Neuron (in vitro differentiated cells): ENCODE data around the gene EFNA1.
"Not testable (repeated sequence)": the region's sequence is repeated elsewhere in the genome, so short reads cannot be mapped to it uniquely, and the experiment has no call there.

Source experiments
- H2AFZ ChIP-seq: one replicate; pipeline ENCODE4 v1.6.1; 2013; ENCODE audit warnings: low read depth, mild to moderate bottlenecking, inconsistent platforms, low read length, moderate library complexity
- H3K27me3 ChIP-seq: one replicate; pipeline ENCODE4 v1.6.1; 2013; ENCODE audit warnings: low read length; ENCODE audit not compliant: insufficient read depth
- H3K36me3 ChIP-seq: one replicate; pipeline ENCODE4 v1.6.1; 2013; ENCODE audit warnings: low read length; ENCODE audit not compliant: insufficient read depth
- H3K4me1 ChIP-seq: one replicate; pipeline ENCODE4 v1.6.1; 2013; ENCODE audit warnings: low read length; ENCODE audit not compliant: insufficient read depth
- H3K4me3 ChIP-seq: 2 replicates; pipeline ENCODE4 v1.5.1; 2013; ENCODE audit warnings: mild to moderate bottlenecking, low read length, moderate library complexity
- H3K9me3 ChIP-seq: one replicate; pipeline ENCODE4 v1.6.1; 2013; ENCODE audit warnings: low read length

The EFNA1 gene

DNA sequence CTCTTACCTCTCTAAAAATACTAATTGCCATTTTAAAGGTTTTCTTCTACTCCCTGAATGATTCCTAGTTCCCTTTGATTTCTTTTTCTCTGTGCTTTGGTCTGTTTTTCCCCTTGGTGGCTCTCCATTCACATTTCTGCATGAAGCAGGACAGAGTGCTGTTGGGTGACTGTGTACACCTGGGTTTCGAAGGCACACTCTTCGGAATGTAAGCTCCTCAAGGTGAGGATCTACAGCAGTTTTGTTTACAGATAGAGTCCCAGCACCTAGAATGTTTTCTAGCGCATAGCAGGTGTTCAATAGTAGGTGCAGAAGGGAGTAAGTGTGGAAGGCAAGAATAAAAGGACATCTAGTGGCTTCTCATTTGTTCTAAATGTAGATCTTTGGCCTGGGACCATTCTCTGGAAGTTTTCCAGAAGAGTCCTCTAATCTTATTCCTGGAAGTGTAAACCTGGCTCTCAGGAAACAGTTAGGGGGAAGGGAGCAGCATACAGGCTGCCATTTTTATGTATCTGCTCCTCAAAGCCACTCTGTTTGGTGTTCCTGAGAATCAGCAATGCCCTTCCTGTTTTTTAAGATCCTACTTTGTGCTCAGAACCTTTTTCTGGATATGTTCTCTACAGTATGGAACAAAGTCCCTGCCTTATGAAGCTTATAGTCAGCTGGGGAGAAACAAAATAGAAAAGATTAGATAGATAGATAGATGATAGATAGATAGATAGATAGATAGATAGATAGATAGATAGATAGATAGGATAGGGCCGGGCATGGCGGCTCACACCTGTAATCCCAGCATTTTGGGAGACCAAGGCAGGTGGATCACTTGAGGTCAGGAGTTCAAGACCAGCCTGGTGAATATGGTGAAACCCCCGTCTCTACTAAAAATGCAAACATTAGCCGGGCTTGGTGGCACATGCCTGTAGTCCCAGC, 22.8 kb upstream of the EFNA1 start:
- Histone ChIP-seq H3K4me3 (no peak overlapping the region), H3K27me3 (peaks cover 23% of the 10 kb centered on the region), H3K36me3 (no peaks in the 10 kb centered on the region), H3K4me1 (no peaks in the 10 kb centered on the region), H3K9me3 (no peaks in the 10 kb centered on the region), H2AFZ (no peak overlapping the region)

DNA sequence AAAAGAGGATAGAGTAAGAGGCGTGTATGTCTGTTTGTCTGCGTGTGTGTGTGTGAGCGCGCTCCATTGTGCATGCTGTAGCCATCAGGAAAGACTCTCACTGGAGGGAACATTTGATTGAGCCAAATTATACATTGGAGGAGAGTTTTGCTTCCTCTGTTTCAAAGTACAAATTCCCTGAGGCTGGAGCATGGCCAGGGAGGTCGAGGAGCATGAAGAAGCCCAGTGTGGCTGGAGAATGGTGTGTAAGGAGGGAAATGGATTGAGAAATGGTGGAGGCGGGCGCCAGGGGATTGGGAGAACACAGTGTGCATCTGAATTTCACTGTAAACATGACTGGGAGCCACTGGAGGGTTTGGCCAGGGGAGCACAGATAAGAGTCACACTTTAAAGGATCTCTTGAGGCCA, 22.1 kb upstream of the EFNA1 start:
- H3K9me3 ChIP-seq, result no peaks in the 10 kb centered on the region
- no peak overlapping the region for H2AFZ ChIP-seq
- H3K27me3 ChIP-seq, result peaks cover 26% of the 10 kb centered on the region
- no peaks in the 10 kb centered on the region for H3K36me3 ChIP-seq
- H3K4me3 ChIP-seq, result no peak overlapping the region
- peaks cover 3% of the 10 kb centered on the region for H3K4me1 ChIP-seq

DNA sequence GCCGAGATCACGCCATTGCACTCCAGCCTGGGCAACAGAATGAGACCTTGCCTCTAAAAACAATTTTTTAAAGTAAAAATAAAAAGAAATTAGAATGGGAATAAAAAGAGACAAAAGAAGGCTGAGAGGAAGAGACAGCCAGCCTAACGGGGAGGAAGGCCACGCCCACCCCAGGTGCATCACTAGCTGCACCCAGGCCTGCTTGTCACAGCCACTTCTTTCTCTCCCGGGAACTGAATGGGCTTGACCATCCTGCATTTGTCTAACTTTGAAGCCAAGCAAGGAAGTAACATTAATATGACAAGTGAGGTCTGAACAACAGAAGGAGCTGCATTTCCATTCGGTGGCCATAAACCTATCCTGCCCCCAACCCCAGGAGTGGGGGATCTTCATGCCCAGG, 20.8 kb upstream of the EFNA1 start:
- H3K4me1 ChIP-seq, result peaks cover 7% of the 10 kb centered on the region
- no peak overlapping the region for H2AFZ ChIP-seq
- peaks cover 26% of the 10 kb centered on the region for H3K27me3 ChIP-seq
- H3K9me3 ChIP-seq, result no peaks in the 10 kb centered on the region
- H3K4me3 ChIP-seq, result no peak overlapping the region
- H3K36me3 ChIP-seq, result no peaks in the 10 kb centered on the region

DNA sequence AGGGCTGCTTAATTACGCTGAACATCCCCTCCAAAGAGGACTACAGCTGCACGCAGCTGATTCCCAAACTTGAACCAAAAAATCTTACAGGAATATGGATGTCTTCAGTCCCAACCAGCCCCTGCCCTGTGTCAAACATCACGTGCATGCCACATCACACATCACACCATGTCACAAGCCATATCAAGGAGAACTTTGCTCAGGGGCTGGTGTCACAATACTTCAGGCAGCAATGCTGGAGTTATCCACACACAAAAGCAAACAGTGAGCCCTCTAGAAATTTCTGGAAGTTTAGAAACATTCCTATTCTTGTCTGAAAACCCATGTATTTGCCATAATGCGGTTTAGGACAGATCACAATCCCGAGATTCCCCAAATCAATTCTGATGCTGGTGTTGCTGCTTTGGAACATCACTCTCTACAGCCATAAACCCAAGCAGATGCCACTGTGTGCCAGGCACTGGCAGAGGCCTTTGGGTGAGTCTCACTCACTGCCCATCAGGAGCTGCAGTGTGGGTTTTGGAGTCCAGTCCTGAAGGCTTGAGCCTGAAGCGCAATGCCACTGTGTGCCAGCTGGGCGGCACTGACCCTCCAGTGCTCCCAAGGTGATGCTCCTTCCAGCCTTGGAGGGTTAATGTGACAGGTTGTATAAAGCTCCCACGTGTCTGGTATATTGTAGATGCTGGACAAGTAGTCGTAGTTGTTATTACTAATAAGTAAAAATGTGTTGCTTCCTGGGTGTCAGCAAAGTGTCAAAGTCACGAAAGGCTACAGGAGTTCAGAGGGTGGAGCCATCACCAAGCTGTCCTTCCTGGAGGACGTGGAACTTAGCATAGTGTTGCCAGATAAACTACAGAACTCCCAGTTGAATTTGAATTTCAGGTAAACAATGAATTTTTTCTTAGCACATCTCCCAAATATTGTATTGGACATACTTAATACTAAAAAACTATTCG, 20.1 kb upstream of the EFNA1 start:
- Histone ChIP-seq H3K4me1 (peaks cover 7% of the 10 kb centered on the region), H3K4me3 (no peak overlapping the region), H3K9me3 (no peaks in the 10 kb centered on the region), H3K27me3 (peaks cover 28% of the 10 kb centered on the region), H2AFZ (no peak overlapping the region), H3K36me3 (no peaks in the 10 kb centered on the region)

DNA sequence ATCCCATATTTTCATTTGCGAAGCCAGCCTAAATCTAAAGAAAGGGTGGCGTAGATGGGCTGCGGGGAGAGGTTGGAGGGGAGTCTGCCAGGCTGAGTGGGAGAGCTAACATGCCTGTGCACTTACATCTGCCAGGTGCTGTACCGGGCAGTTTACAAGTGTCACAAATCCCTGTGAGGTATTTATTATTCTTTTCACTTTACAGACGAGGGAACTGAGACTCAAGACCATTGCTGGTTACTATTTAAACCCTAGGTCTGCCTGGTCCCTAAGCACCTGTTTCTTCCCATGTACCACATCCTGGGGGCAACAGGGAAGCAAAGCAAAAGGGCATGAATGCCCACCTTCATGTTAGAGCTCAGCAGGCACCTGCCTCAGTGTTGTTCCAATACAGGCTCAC, 19.4 kb upstream of the EFNA1 start:
- no peaks in the 10 kb centered on the region for H3K9me3 ChIP-seq
- no peak overlapping the region for H2AFZ ChIP-seq
- H3K4me1 ChIP-seq, result peaks cover 7% of the 10 kb centered on the region
- no peaks in the 10 kb centered on the region for H3K36me3 ChIP-seq
- H3K4me3 ChIP-seq, result no peak overlapping the region
- H3K27me3 ChIP-seq, result peaks cover 28% of the 10 kb centered on the region

DNA sequence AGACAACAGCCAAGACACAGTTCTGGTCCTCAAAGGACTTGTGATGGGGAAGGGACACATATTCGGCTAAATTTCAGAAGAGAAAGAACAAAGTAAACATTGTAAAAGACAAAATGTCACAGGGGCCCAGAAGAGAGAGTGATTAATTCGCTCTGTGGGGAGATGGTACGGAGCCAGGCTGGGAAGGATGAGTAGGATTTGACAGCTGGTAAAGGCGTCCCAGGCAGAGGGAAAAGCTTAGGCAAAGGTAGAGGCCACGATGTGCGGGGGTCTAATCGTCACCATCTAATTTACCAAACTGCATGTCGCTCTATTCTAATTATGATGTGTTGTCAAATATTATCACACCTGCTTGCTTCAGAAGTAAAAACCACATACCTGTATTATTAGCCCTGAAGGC, 17.3 kb upstream of the EFNA1 start:
- peaks cover 35% of the 10 kb centered on the region for H3K27me3 ChIP-seq
- no peak overlapping the region for H3K4me3 ChIP-seq
- no peaks in the 10 kb centered on the region for H3K9me3 ChIP-seq
- H3K36me3 ChIP-seq, result no peaks in the 10 kb centered on the region
- H2AFZ ChIP-seq, result no peak overlapping the region
- H3K4me1 ChIP-seq, result peaks cover 7% of the 10 kb centered on the region

DNA sequence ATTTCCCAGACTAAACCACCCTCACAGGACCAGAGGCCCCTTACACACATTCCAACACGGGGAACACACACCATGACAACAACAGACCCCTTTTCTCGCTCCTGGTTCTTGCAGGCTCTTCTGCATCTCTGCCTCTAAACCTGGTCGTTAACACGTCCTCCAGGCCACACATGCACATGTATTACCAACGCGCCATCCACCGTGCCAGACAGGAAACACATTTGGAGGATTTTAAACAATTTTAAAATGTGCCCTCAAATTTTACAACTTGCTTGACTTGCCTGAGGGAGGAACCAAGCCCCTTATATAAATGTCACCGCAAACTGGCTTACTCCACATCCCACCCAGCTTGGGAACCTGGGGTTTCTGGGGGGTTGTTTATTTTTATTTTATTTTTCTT, 16.9 kb upstream of the EFNA1 start:
- Histone ChIP-seq H3K9me3 (no peaks in the 10 kb centered on the region), H3K4me1 (peaks cover 7% of the 10 kb centered on the region), H3K27me3 (peaks cover 37% of the 10 kb centered on the region), H3K4me3 (no peak overlapping the region), H2AFZ (no peak overlapping the region), H3K36me3 (no peaks in the 10 kb centered on the region)

DNA sequence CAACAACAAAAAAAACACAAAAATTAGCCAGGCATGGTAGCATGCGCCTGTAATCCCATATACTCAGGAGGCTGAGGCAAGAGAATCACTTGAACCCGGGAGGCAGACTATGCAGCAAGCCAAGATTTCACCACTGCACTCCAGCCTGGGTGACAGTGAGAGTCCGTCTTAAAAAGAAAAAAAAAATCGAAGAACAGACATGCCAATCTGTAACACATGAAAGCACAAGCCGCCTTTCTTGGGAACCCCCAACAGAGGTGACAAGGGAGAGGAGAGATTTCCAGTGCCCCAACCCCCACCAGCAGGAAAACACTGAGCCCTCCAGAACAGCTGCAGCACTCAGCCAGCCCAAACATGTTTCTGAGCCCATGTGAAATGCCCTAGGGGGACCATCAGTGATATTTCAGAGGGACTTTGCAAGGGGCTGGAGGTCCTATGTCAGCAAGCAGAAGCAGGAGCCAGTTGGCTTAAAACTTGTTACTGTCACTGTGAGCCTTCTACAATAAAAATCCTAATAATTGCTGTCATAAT, 14.2 kb upstream of the EFNA1 start:
- H3K4me3 ChIP-seq, result no peak overlapping the region
- H3K27me3 ChIP-seq, result peaks cover 31% of the 10 kb centered on the region
- H3K4me1 ChIP-seq, result peaks cover 7% of the 10 kb centered on the region
- H2AFZ ChIP-seq, result no peak overlapping the region
- H3K9me3 ChIP-seq, result no peaks in the 10 kb centered on the region
- H3K36me3 ChIP-seq, result no peaks in the 10 kb centered on the region

DNA sequence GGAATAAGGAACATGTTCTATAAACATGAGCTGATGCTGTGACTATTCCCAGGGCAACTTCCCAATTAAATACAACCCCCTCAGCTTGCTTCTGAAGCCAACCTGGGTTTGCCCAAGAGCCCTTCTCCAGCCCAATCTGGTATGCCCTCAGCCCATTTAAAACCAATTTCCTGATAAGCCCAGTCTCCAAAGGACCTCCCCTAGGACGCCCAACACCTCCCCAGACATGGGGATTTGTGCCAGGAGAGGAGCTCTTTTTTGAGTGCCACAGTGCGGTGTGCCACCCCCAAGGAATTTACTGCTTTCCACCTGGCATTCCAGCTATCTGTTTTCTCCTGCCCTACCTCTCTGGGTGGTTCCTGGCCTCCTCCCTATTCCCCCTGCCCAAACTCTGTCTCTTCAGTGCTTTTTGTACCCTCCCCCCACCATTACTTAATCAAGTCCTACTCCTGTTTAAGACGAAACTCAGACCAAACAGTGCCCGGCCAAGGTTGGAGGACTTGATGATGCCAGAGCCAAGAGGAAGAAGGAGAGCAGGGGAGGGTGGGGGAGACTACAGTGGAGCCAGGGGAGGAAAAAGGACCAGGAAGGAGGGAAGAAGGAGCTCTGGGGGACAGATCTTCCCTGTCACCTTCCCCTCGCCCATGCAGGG, 11.4 kb upstream of the EFNA1 start:
- Histone ChIP-seq H3K27me3 (peaks cover 35% of the 10 kb centered on the region), H3K4me1 (no peaks in the 10 kb centered on the region), H3K4me3 (no peak overlapping the region), H2AFZ (no peak overlapping the region), H3K36me3 (no peaks in the 10 kb centered on the region), H3K9me3 (no peaks in the 10 kb centered on the region)

DNA sequence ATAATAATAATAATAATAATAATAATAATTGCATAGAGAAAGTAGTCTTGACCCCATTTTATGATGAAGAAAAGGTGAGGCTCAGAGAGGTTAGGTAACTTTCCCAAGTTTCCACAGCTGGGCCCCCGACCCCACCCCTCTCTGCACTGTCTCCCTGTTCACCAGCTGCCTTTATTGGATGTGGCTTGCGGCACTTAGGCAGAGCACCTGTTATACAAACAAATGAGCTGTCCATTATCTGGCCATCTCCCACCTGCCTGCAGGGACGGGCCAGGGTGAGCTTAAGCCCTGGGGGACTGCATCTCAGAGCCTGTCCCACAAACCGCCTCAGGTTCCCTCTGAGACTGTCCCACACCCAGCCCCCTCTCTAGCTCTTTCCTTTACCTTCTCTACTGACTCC, 10.1 kb upstream of the EFNA1 start:
- Histone ChIP-seq H3K27me3 (peaks cover 38% of the 10 kb centered on the region), H3K36me3 (no peaks in the 10 kb centered on the region), H3K4me1 (no peaks in the 10 kb centered on the region), H2AFZ (no peak overlapping the region), H3K4me3 (no peak overlapping the region), H3K9me3 (no peaks in the 10 kb centered on the region)

DNA sequence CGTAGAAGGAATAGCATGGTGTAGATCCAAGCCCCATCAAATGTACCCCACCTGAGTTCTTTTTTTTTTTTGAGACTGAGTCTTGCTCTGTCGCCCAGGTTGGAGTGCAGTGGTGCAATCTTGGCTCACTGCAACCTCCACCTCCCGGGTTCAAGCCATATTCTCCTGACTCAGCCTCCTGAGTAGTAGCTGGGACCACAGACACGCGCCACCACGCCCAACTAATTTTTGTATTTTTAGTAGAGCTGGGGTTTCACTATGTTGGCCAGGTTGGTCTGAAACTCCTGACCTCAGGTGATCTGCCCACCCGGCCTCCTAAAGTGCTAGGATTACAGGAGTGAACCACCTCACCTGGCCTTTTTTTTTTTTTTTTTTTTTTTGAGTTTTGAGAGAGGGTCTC, 9.6 kb upstream of the EFNA1 start:
- not testable (repeated sequence) for H3K9me3 ChIP-seq, H3K4me1 ChIP-seq, H3K36me3 ChIP-seq, H2AFZ ChIP-seq, H3K4me3 ChIP-seq
- peaks cover 40% of the 10 kb centered on the region for H3K27me3 ChIP-seq

DNA sequence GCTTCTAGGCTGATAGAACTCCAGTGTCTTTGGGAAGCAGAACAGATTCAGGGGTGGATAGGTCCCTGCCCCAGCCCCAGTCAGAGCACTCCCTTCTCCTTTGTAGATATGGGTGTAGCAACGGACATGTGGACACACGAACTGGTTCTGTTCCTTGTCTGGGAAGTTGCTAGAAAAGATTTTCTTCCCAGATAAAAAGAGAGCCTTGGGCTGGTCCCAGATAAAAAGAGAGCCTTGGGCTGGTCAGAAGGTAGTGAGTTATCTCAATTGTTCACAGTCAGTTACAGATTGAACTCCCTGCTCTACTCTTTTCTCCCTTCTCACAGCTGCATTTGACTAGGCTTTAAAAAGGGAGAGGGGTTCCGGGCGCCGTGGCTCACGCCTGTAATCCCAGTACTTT, 7.4 kb upstream of the EFNA1 start:
- Histone ChIP-seq H3K27me3 (peaks cover 49% of the 10 kb centered on the region), H3K4me3 (no peak overlapping the region), H3K36me3 (no peaks in the 10 kb centered on the region)

More for the DNA sequence above, 7.4 kb upstream of the EFNA1 start:
- Histone ChIP-seq H3K9me3 (no peaks in the 10 kb centered on the region), H2AFZ (no peak overlapping the region), H3K4me1 (no peaks in the 10 kb centered on the region)
